ENCODE results near the gene TENM4.

TENM4 gene

GRCh38 chr11:79011357-79011756 is 429.5 kb downstream of the TENM4 start:
- POLR2A ChIA-PET: no interaction called here
- DNase-seq (ENCODE audit: low read depth, low spot score): no peak
- H3K4me3 ChIP-seq (ENCODE audit: low read depth, low read length): no peak overlapping the region
- CTCF ChIA-PET: interaction anchor here (1.2 kb wide), 1 partner anchor 366 kb away, joined by 3 read pairs; no protein-coding TSS in a partner anchor
- no peak for TF ChIP-seq CTCF (IDR thresholded peaks at IDR 0.05; ENCODE audit: insufficient read depth, low read length, missing control alignments)

GRCh38 chr11:79007771-79008402 is 432.9 kb downstream of the TENM4 start:
- CTCF ChIA-PET: interaction anchor here (1.7 kb wide), 1 partner anchor 363 kb away, joined by 7 read pairs; no protein-coding TSS in a partner anchor
- no peak for TF ChIP-seq CTCF (IDR thresholded peaks at IDR 0.05; ENCODE audit: insufficient read depth, low read length, missing control alignments)
- no peak for DNase-seq (ENCODE audit: low read depth, low spot score)
- POLR2A ChIA-PET: no interaction called here
- H3K4me3 ChIP-seq (ENCODE audit: low read depth, low read length): no peak overlapping the region

GRCh38 chr11:79006854-79007253 is 434.0 kb downstream of the TENM4 start:
- POLR2A ChIA-PET: no interaction called here

GRCh38 chr11:78996007-78996406 is 444.8 kb downstream of the TENM4 start:
- DNase-seq (ENCODE audit: low read depth, low spot score): no peak
- POLR2A ChIA-PET: no interaction called here
- CTCF ChIA-PET: interaction anchor here (1.1 to 1.3 kb wide), 3 partner anchors 8 to 351 kb away, joined by 3 to 4 read pairs (median 4); no protein-coding TSS in a partner anchor
- no peak overlapping the region for H3K4me3 ChIP-seq (ENCODE audit: low read depth, low read length)
- TF ChIP-seq CTCF (IDR thresholded peaks at IDR 0.05; ENCODE audit: insufficient read depth, low read length, missing control alignments): no peak

More at GRCh38 chr11:79006854-79007253, 434.0 kb downstream of the TENM4 start:
- no peak overlapping the region for H3K4me3 ChIP-seq (ENCODE audit: low read depth, low read length)
- CTCF ChIA-PET: no interaction called here
- TF ChIP-seq CTCF (IDR thresholded peaks at IDR 0.05; ENCODE audit: insufficient read depth, low read length, missing control alignments): no peak
- no peak for DNase-seq (ENCODE audit: low read depth, low spot score)

GRCh38 chr11:78995171-78995570 is 445.7 kb downstream of the TENM4 start:
- ChIA-PET CTCF (interaction anchor here (1.1 kb wide), 1 partner anchor 39 kb away, joined by 3 read pairs; no protein-coding TSS in a partner anchor), POLR2A (no interaction called here)
- no peak overlapping the region for H3K4me3 ChIP-seq (ENCODE audit: low read depth, low read length)
- TF ChIP-seq CTCF (IDR thresholded peaks at IDR 0.05; ENCODE audit: insufficient read depth, low read length, missing control alignments): no peak
- DNase-seq (ENCODE audit: low read depth, low spot score): no peak

GRCh38 chr11:78993802-78994430 is 446.9 kb downstream of the TENM4 start:
- POLR2A ChIA-PET: no interaction called here
- no peak for DNase-seq (ENCODE audit: low read depth, low spot score)
- H3K4me3 ChIP-seq (ENCODE audit: low read depth, low read length): no peak overlapping the region
- no peak for TF ChIP-seq CTCF (IDR thresholded peaks at IDR 0.05; ENCODE audit: insufficient read depth, low read length, missing control alignments)
- CTCF ChIA-PET: interaction anchor here (0.6 kb wide), 1 partner anchor 31 kb away, joined by 3 read pairs; no protein-coding TSS in a partner anchor
